ENCODE measurements around the gene RNF214. TPM values are rescaled to one million over a fixed set of nuclear protein-coding genes. Genes with fewer than 3 reads are reported as not detected.
A peak's percentile ranks its signal among the peaks of the same experiment; 100 is the strongest.

The RNF214 gene
- total RNA-seq, 1 experiment from 2014 or later, result 10.1 TPM

GRCh38 chr11:117219001-117219400 is 13.5 kb upstream of the RNF214 start:
- DNase-seq, result no peak
- H3K36me3 ChIP-seq (replicated peaks; ENCODE audit: control insufficient read depth, insufficient read depth, low read length), result peaks cover 16% of the 10 kb centered on the region
- H3K4me3 ChIP-seq (ENCODE audit: insufficient read depth, low read depth, low read length), result no peak overlapping the region
- H3K27me3 ChIP-seq (ENCODE audit: control insufficient read depth, insufficient read depth, low read length), result no peaks in the 10 kb centered on the region

GRCh38 chr11:117219455-117219854 is 13.0 kb upstream of the RNF214 start:
- Histone ChIP-seq H3K4me3 (ENCODE audit: insufficient read depth, low read depth, low read length) (no peak overlapping the region), H3K27me3 (ENCODE audit: control insufficient read depth, insufficient read depth, low read length) (no peaks in the 10 kb centered on the region), H3K36me3 (replicated peaks; ENCODE audit: control insufficient read depth, insufficient read depth, low read length) (peaks cover 17% of the 10 kb centered on the region)
- no peak for DNase-seq

- Histone ChIP-seq H3K36me3 (replicated peaks; ENCODE audit: control insufficient read depth, insufficient read depth, low read length) (peaks cover 17% of the 10 kb centered on the region), H3K27me3 (ENCODE audit: control insufficient read depth, insufficient read depth, low read length) (no peaks in the 10 kb centered on the region), H3K4me3 (ENCODE audit: insufficient read depth, low read depth, low read length) (no peak overlapping the region)
- no peak for DNase-seq
These were observed 12.5 kb upstream of the RNF214 start for GRCh38 chr11:117219995-117220394.

- H3K4me3 ChIP-seq (ENCODE audit: insufficient read depth, low read depth, low read length), result no peak overlapping the region
- DNase-seq, result no peak
- no peaks in the 10 kb centered on the region for H3K27me3 ChIP-seq (ENCODE audit: control insufficient read depth, insufficient read depth, low read length)
- peaks cover 17% of the 10 kb centered on the region for H3K36me3 ChIP-seq (replicated peaks; ENCODE audit: control insufficient read depth, insufficient read depth, low read length)
These were observed 11.9 kb upstream of the RNF214 start for GRCh38 chr11:117220568-117220967.

GRCh38 chr11:117220999-117221774 is 11.3 kb upstream of the RNF214 start:
- no peak for DNase-seq
- Histone ChIP-seq H3K4me3 (ENCODE audit: insufficient read depth, low read depth, low read length) (no peak overlapping the region), H3K36me3 (replicated peaks; ENCODE audit: control insufficient read depth, insufficient read depth, low read length) (peaks cover 18% of the 10 kb centered on the region), H3K27me3 (ENCODE audit: control insufficient read depth, insufficient read depth, low read length) (no peaks in the 10 kb centered on the region)

- Histone ChIP-seq H3K27me3 (ENCODE audit: control insufficient read depth, insufficient read depth, low read length) (no peaks in the 10 kb centered on the region), H3K36me3 (replicated peaks; ENCODE audit: control insufficient read depth, insufficient read depth, low read length) (peaks cover 20% of the 10 kb centered on the region), H3K4me3 (ENCODE audit: insufficient read depth, low read depth, low read length) (no peak overlapping the region)
- no peak for DNase-seq
These were observed 10.5 kb upstream of the RNF214 start for GRCh38 chr11:117221775-117222517.

GRCh38 chr11:117222991-117223740 is 9.3 kb upstream of the RNF214 start:
- peaks cover 19% of the 10 kb centered on the region for H3K36me3 ChIP-seq (replicated peaks; ENCODE audit: control insufficient read depth, insufficient read depth, low read length)
- DNase-seq, result no peak
- H3K27me3 ChIP-seq (ENCODE audit: control insufficient read depth, insufficient read depth, low read length), result no peaks in the 10 kb centered on the region
- no peak overlapping the region for H3K4me3 ChIP-seq (ENCODE audit: insufficient read depth, low read depth, low read length)

GRCh38 chr11:117223741-117224689 is 8.5 kb upstream of the RNF214 start:
- Histone ChIP-seq H3K36me3 (replicated peaks; ENCODE audit: control insufficient read depth, insufficient read depth, low read length) (peaks cover 20% of the 10 kb centered on the region), H3K4me3 (ENCODE audit: insufficient read depth, low read depth, low read length) (no peak overlapping the region), H3K27me3 (ENCODE audit: control insufficient read depth, insufficient read depth, low read length) (no peaks in the 10 kb centered on the region)
- no peak for DNase-seq

- DNase-seq, result no peak
- Histone ChIP-seq H3K36me3 (replicated peaks; ENCODE audit: control insufficient read depth, insufficient read depth, low read length) (peaks cover 18% of the 10 kb centered on the region), H3K4me3 (ENCODE audit: insufficient read depth, low read depth, low read length) (no peak overlapping the region), H3K27me3 (ENCODE audit: control insufficient read depth, insufficient read depth, low read length) (no peaks in the 10 kb centered on the region)
These were observed 6.8 kb upstream of the RNF214 start for GRCh38 chr11:117225553-117226170.

GRCh38 chr11:117226388-117227385 is 5.8 kb upstream of the RNF214 start:
- H3K36me3 ChIP-seq (replicated peaks; ENCODE audit: control insufficient read depth, insufficient read depth, low read length), result peaks cover 18% of the 10 kb centered on the region
- H3K4me3 ChIP-seq (ENCODE audit: insufficient read depth, low read depth, low read length), result no peak overlapping the region
- DNase-seq, result peak; percentile 88
- H3K27me3 ChIP-seq (ENCODE audit: control insufficient read depth, insufficient read depth, low read length), result no peaks in the 10 kb centered on the region

- peaks cover 18% of the 10 kb centered on the region for H3K36me3 ChIP-seq (replicated peaks; ENCODE audit: control insufficient read depth, insufficient read depth, low read length)
- DNase-seq, result no peak
- H3K4me3 ChIP-seq (ENCODE audit: insufficient read depth, low read depth, low read length), result no peak overlapping the region
- no peaks in the 10 kb centered on the region for H3K27me3 ChIP-seq (ENCODE audit: control insufficient read depth, insufficient read depth, low read length)
These were observed 4.4 kb upstream of the RNF214 start for GRCh38 chr11:117228091-117228490.

- no peak for DNase-seq
- Histone ChIP-seq H3K36me3 (replicated peaks; ENCODE audit: control insufficient read depth, insufficient read depth, low read length) (peaks cover 13% of the 10 kb centered on the region), H3K4me3 (ENCODE audit: insufficient read depth, low read depth, low read length) (no peak overlapping the region), H3K27me3 (ENCODE audit: control insufficient read depth, insufficient read depth, low read length) (no peaks in the 10 kb centered on the region)
These were observed 3.1 kb upstream of the RNF214 start for GRCh38 chr11:117229411-117229810.

- no peak overlapping the region for H3K4me3 ChIP-seq (ENCODE audit: insufficient read depth, low read depth, low read length)
- no peak for DNase-seq
- H3K27me3 ChIP-seq (ENCODE audit: control insufficient read depth, insufficient read depth, low read length), result no peaks in the 10 kb centered on the region
- H3K36me3 ChIP-seq (replicated peaks; ENCODE audit: control insufficient read depth, insufficient read depth, low read length), result peaks cover 13% of the 10 kb centered on the region
These were observed 2.6 kb upstream of the RNF214 start for GRCh38 chr11:117229931-117230285.

Measured in H7 (cell line).